K562 (cell line): Measurements from ENCODE around the gene PPP1R13L. TPM values are rescaled to one million over a fixed set of nuclear protein-coding genes. Genes with fewer than 3 reads are reported as not detected.

Experiments used
- NFXL1 ChIP-seq: fragments of 450-650 bp; formaldehyde crosslinking; IDR thresholded peaks from 2 replicates; pipeline ENCODE4 v1.4.0; 2021; ENCODE audit warnings: mild to moderate bottlenecking
- SRF ChIP-seq, 2 experiments: fragments of 250-450, 450-650 bp in 1 of 2; sonication (Bioruptor Pico) in 1 of 2; sonication (generic) in 1 of 2; formaldehyde crosslinking; IDR thresholded peaks; 2 replicates each; pipeline versions ENCODE4 v1.5.0 to v1.5.1; 2020 to 2022; ENCODE audit warnings: mild to moderate bottlenecking in 1 of 2, missing genetic modification reagents in 1 of 2
- ZBTB8A ChIP-seq: fragments of 450-650 bp; IDR thresholded peaks from 2 replicates; pipeline ENCODE4 v1.6.1; 2018; ENCODE audit warnings: mild to moderate bottlenecking, moderate library complexity; ENCODE audit not compliant: partially characterized antibody
- ZKSCAN1 ChIP-seq: fragments of 150-350 bp; IDR thresholded peaks from 2 replicates; pipeline ENCODE4 v1.6.1; 2016; ENCODE audit warnings: low read depth, low read length
- ZNF212 ChIP-seq: fragments of 450-650 bp; formaldehyde crosslinking; IDR thresholded peaks from 2 replicates; pipeline ENCODE4 v1.4.0; 2020; ENCODE audit warnings: mild to moderate bottlenecking
- ZNF263 ChIP-seq: sonication (generic); formaldehyde crosslinking; IDR thresholded peaks from 2 replicates; pipeline ENCODE4 v1.8.0; 2022; ENCODE audit warnings: mild to moderate bottlenecking, missing genetic modification reagents, borderline replicate concordance
- ZNF280A ChIP-seq: fragments of 450-650 bp; IDR thresholded peaks from 2 replicates; pipeline ENCODE4 v1.6.1; 2018; ENCODE audit warnings: mild to moderate bottlenecking, low read depth; ENCODE audit not compliant: partially characterized antibody
- ZNF778 ChIP-seq: fragments of 450-650 bp; formaldehyde crosslinking; IDR thresholded peaks from 2 replicates; pipeline ENCODE4 v1.4.0; 2020; ENCODE audit warnings: mild to moderate bottlenecking, moderate library complexity
- polyA plus RNA-seq, 8 experiments: library from polyadenylated mRNA; depleted of rRNA in 4 of 8; stranded (reverse) in 5 of 8; unstranded in 3 of 8; fragments of >200 nt; fragmentation: Nextera tagmentation in 2 of 8; fragmentation: Illumina TruSeq in 1 of 8; extraction: Ambion mirVana in 2 of 8; extraction: Trizol in 1 of 8; gene quantifications; 2 replicates each; pipeline versions ENCODE4 v1.2.1 to v1.2.3, GENCODE V29; 2011 to 2014; ENCODE audit warnings: inconsistent platforms in 1 of 8, missing spikeins in 1 of 8
- total RNA-seq, 7 experiments: library from RNA; depleted of rRNA in 6 of 7; stranded (reverse); fragments of >200 nt in 6 of 7; fragmentation: Illumina TruSeq in 2 of 7; extraction: Trizol in 2 of 7; gene quantifications; 2 replicates each; pipeline versions ENCODE4 v1.2.1 to v1.2.3, GENCODE V29; 2011 to 2021; ENCODE audit warnings: low replicate concordance in 1 of 7
- TF ChIP-seq, protein P1 (sequence below), 3 experiments: fragments of 200-800 bp in 1 of 3; sonication (Bioruptor generic) in 1 of 3; sonication (generic) in 1 of 3; formaldehyde crosslinking in 1 of 3; IDR thresholded peaks; 2 replicates each; pipeline versions ENCODE4 v1.6.1 to v1.8.0; 2016 to 2022; ENCODE audit warnings: mild to moderate bottlenecking in 2 of 3, missing compliant biosample characterization in 2 of 3, missing genetic modification characterization in 2 of 3, missing genetic modification reagents in 1 of 3
- TF ChIP-seq, protein P2 (sequence below), 2 experiments: fragments of 450-650 bp; formaldehyde crosslinking in 1 of 2; IDR thresholded peaks; 2 replicates each; pipeline versions ENCODE4 v1.4.0 to v1.6.1; 2014 to 2020; ENCODE audit warnings: mild to moderate bottlenecking in 2 of 2, borderline replicate concordance in 1 of 2, low read depth in 1 of 2
- TF ChIP-seq, protein P3 (sequence below): fragments of 250-450 bp; sonication (Bioruptor Pico); IDR thresholded peaks from 2 replicates; pipeline ENCODE4 v1.4.0; 2020; ENCODE audit warnings: mild to moderate bottlenecking, moderate library complexity
- TF ChIP-seq, protein P4 (sequence below): fragments of 450-650 bp; formaldehyde crosslinking; IDR thresholded peaks from 2 replicates; pipeline ENCODE4 v1.4.0; 2020; ENCODE audit warnings: mild to moderate bottlenecking

PPP1R13L gene
- total and polyA plus RNA-seq, 9 of the 15 experiments (the other 6 are each of a cell fraction or from before 2014, with no cell fraction given): 0.32 to 6.7 (median 2.0) TPM

GRCh38 chr19:45439569-45440258 is 34.8 kb upstream of the PPP1R13L start (continued):
- TF ChIP-seq, protein P1, sequence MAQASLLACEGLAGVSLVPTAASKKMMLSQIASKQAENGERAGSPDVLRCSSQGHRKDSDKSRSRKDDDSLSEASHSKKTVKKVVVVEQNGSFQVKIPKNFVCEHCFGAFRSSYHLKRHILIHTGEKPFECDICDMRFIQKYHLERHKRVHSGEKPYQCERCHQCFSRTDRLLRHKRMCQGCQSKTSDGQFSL (CRISPR knock-in tag; IDR thresholded peaks at IDR 0.05): peak; percentile 98
- TF ChIP-seq, protein P1 (tag; IDR thresholded peaks at IDR 0.05): peak in 1 of 2 experiments; percentile 97; a peak in 2 of 4 replicates
- TF ChIP-seq ZNF778 (CRISPR knock-in tag) (no peak), ZKSCAN1 (0 out of 2 replicates have a peak, but pooled peaks have one; percentile 48), ZNF280A (no peak), ZBTB8A (no peak), NFXL1 (no peak), ZNF212 (CRISPR knock-in tag) (no peak), SRF (CRISPR knock-in tag; IDR thresholded peaks at IDR 0.05) (peak; percentile 93 to 98), ZNF263 (CRISPR knock-in tag) (peak; percentile 71; the same call in 1 of the 2 replicates)
- TF ChIP-seq, protein P2, sequence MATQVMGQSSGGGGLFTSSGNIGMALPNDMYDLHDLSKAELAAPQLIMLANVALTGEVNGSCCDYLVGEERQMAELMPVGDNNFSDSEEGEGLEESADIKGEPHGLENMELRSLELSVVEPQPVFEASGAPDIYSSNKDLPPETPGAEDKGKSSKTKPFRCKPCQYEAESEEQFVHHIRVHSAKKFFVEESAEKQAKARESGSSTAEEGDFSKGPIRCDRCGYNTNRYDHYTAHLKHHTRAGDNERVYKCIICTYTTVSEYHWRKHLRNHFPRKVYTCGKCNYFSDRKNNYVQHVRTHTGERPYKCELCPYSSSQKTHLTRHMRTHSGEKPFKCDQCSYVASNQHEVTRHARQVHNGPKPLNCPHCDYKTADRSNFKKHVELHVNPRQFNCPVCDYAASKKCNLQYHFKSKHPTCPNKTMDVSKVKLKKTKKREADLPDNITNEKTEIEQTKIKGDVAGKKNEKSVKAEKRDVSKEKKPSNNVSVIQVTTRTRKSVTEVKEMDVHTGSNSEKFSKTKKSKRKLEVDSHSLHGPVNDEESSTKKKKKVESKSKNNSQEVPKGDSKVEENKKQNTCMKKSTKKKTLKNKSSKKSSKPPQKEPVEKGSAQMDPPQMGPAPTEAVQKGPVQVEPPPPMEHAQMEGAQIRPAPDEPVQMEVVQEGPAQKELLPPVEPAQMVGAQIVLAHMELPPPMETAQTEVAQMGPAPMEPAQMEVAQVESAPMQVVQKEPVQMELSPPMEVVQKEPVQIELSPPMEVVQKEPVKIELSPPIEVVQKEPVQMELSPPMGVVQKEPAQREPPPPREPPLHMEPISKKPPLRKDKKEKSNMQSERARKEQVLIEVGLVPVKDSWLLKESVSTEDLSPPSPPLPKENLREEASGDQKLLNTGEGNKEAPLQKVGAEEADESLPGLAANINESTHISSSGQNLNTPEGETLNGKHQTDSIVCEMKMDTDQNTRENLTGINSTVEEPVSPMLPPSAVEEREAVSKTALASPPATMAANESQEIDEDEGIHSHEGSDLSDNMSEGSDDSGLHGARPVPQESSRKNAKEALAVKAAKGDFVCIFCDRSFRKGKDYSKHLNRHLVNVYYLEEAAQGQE (IDR thresholded peaks at IDR 0.05; ENCODE audit: borderline replicate concordance): peak; percentile 94
- TF ChIP-seq, protein P2 (CRISPR knock-in tag; IDR thresholded peaks at IDR 0.05; ENCODE audit: low read depth): peak; percentile 85
- TF ChIP-seq, protein P3, sequence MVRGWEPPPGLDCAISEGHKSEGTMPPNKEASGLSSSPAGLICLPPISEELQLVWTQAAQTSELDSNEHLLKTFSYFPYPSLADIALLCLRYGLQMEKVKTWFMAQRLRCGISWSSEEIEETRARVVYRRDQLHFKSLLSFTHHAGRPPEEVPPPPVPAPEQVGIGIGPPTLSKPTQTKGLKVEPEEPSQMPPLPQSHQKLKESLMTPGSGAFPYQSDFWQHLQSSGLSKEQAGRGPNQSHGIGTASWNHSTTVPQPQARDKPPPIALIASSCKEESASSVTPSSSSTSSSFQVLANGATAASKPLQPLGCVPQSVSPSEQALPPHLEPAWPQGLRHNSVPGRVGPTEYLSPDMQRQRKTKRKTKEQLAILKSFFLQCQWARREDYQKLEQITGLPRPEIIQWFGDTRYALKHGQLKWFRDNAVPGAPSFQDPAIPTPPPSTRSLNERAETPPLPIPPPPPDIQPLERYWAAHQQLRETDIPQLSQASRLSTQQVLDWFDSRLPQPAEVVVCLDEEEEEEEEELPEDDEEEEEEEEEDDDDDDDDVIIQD (CRISPR knock-in tag): peak; percentile 11; the same call in 1 of the 2 replicates
- TF ChIP-seq, protein P4, sequence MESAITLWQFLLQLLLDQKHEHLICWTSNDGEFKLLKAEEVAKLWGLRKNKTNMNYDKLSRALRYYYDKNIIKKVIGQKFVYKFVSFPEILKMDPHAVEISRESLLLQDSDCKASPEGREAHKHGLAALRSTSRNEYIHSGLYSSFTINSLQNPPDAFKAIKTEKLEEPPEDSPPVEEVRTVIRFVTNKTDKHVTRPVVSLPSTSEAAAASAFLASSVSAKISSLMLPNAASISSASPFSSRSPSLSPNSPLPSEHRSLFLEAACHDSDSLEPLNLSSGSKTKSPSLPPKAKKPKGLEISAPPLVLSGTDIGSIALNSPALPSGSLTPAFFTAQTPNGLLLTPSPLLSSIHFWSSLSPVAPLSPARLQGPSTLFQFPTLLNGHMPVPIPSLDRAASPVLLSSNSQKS (CRISPR knock-in tag): no peak
